B cell (primary cell): ENCODE measurements around the gene VWA8.

Source experiments
- CTCF ChIP-seq: fragments of 200-600 bp; IDR thresholded peaks from one replicate; pipeline ENCODE4 v1.8.0; 2022; ENCODE audit warnings: antibody characterized with exemption, mild to moderate bottlenecking
- EZH2 ChIP-seq: IDR thresholded peaks from 2 replicates; pipeline ENCODE4 v1.6.1; 2012; ENCODE audit warnings: borderline replicate concordance, low read depth, mild to moderate bottlenecking, moderate library complexity, low read length; ENCODE audit not compliant: insufficient read depth, poor library complexity, severe bottlenecking

- TF ChIP-seq EZH2 (no peak), CTCF (no peak)
Measured at GRCh38 chr13:41909506-41909905, 51.4 kb downstream of the VWA8 start.
